Lower leg skin (tissue), 3 donors: ENCODE data around the gene SIMC1.

Experiments used
- POLR2A ChIP-seq, 2 donors: fragments of 450-650 bp; IDR thresholded peaks; one replicate each; pipeline ENCODE4 v1.6.1; 2016 to 2017; ENCODE audit warnings: antibody characterized with exemption in 2 of 2, mild to moderate bottlenecking in 1 of 2, moderate library complexity in 1 of 2
- TF ChIP-seq, protein P1 (sequence below), 3 donors: fragments of 450-650 bp; IDR thresholded peaks; one replicate each; pipeline ENCODE4 v1.5.1; 2016; ENCODE audit warnings: antibody characterized with exemption in 3 of 3, mild to moderate bottlenecking in 3 of 3, moderate library complexity in 2 of 3

DNA sequence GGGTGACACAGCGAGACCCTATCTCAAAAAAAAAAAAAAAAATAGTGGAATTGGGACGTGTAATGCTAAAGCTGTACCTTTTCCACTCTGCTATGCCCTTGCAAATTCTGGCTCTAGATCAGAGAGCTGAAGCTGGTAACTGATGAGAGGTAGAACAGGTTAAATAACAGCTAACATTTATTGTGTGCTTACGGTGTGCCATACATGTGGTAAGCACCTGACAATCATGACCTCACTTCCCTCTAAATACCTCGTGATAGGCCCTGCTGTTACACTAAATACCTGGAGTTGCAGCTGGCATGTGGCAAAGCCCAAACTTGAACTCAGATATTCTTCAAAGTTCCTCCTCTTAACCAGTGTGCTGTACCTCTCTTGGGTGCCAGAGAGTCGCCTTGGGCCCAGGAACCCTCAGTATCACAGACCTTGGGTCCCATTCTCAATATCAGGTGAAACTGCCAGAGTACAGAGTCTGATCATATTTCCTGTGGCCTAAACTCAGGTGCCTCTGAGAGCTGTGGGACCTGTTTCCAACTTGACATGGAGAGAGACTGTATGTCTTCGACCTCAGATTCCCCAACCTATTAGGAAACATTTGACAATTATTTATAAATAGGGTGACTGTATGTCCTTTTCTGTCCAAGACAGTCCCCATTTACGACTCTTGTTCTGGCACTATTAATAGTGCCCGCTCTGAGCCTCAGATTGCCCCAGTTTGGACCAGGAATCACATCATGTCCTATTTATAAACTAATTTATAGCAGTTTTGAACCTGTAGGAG, 131.9 kb downstream of the SIMC1 start:
- TF ChIP-seq, protein P1, sequence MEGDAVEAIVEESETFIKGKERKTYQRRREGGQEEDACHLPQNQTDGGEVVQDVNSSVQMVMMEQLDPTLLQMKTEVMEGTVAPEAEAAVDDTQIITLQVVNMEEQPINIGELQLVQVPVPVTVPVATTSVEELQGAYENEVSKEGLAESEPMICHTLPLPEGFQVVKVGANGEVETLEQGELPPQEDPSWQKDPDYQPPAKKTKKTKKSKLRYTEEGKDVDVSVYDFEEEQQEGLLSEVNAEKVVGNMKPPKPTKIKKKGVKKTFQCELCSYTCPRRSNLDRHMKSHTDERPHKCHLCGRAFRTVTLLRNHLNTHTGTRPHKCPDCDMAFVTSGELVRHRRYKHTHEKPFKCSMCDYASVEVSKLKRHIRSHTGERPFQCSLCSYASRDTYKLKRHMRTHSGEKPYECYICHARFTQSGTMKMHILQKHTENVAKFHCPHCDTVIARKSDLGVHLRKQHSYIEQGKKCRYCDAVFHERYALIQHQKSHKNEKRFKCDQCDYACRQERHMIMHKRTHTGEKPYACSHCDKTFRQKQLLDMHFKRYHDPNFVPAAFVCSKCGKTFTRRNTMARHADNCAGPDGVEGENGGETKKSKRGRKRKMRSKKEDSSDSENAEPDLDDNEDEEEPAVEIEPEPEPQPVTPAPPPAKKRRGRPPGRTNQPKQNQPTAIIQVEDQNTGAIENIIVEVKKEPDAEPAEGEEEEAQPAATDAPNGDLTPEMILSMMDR (IDR thresholded peaks at IDR 0.05): no peak
- TF ChIP-seq POLR2A (IDR thresholded peaks at IDR 0.05): no peak
